ENCODE measurements around the gene MEI4. TPM values are rescaled to one million over a fixed set of nuclear protein-coding genes. Genes with fewer than 3 reads are reported as not detected.
"Not testable (repeated sequence)": the region's sequence is repeated elsewhere in the genome, so short reads cannot be mapped to it uniquely, and the experiment has no call there.

MEI4 gene
- total RNA-seq, 1 donor from 2014 or later: not detected

DNA sequence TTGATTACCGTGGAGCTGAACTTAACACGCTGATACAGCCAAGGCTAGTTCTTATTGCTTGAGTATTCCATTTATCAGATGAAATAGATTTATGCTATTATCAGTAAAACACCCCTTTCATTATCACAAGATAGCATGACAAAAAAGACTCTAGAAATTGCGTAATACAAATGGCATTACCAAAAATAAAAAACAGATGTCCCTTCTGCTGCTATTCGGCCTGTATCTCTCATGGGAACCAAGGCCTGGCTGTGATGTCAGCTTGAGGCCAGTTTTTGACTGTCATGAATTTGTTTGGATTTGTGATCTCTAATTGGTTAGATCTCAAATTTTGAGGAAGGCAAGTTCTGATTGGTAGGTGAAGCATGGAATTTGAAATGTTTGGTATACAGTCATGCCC is 25.2 kb downstream of the MEI4 start:
- H3K36me3 Mint-ChIP-seq (ENCODE audit: unreplicated experiment): no peaks in the 10 kb centered on the region
- no peaks in the 10 kb centered on the region for H3K9me3 Mint-ChIP-seq (ENCODE audit: unreplicated experiment)
- H3K27ac Mint-ChIP-seq (ENCODE audit: unreplicated experiment): no peak overlapping the region
- no peaks in the 10 kb centered on the region for H3K4me1 Mint-ChIP-seq (ENCODE audit: unreplicated experiment)
- H3K27me3 Mint-ChIP-seq (ENCODE audit: unreplicated experiment): no peaks in the 10 kb centered on the region
- no peak for DNase-seq (ENCODE audit: extremely low spot score, unreplicated experiment)
- no peak overlapping the region for H3K4me3 Mint-ChIP-seq (ENCODE audit: unreplicated experiment)
- TF ChIP-seq, protein P1, sequence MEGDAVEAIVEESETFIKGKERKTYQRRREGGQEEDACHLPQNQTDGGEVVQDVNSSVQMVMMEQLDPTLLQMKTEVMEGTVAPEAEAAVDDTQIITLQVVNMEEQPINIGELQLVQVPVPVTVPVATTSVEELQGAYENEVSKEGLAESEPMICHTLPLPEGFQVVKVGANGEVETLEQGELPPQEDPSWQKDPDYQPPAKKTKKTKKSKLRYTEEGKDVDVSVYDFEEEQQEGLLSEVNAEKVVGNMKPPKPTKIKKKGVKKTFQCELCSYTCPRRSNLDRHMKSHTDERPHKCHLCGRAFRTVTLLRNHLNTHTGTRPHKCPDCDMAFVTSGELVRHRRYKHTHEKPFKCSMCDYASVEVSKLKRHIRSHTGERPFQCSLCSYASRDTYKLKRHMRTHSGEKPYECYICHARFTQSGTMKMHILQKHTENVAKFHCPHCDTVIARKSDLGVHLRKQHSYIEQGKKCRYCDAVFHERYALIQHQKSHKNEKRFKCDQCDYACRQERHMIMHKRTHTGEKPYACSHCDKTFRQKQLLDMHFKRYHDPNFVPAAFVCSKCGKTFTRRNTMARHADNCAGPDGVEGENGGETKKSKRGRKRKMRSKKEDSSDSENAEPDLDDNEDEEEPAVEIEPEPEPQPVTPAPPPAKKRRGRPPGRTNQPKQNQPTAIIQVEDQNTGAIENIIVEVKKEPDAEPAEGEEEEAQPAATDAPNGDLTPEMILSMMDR (IDR thresholded peaks at IDR 0.05): no peak

DNA sequence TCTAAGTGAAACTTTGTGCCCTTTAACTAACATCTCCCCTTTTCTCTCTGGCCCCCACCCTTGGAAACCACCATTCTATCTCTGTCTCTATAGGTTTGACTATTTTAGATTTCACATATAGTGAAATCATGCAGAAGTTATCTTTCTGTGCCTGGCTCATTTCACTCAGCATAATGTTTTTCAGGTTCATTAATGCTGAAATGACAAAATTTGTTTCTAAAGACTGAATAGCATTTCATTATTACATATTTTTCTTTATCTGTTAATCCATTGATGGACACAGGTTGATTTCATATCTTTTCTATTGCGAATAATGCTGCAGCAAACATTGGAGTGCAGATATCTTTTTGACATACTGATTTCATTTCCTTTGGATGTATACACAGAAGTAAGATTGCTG is 30.7 kb downstream of the MEI4 start:
- no peaks in the 10 kb centered on the region for H3K9me3 Mint-ChIP-seq (ENCODE audit: unreplicated experiment)
- no peak for DNase-seq (ENCODE audit: extremely low spot score, unreplicated experiment)
- TF ChIP-seq, protein P1 (IDR thresholded peaks at IDR 0.05): no peak
- no peaks in the 10 kb centered on the region for H3K36me3 Mint-ChIP-seq (ENCODE audit: unreplicated experiment)
- no peak overlapping the region for H3K27ac Mint-ChIP-seq (ENCODE audit: unreplicated experiment)
- H3K4me3 Mint-ChIP-seq (ENCODE audit: unreplicated experiment): no peak overlapping the region
- H3K4me1 Mint-ChIP-seq (ENCODE audit: unreplicated experiment): no peaks in the 10 kb centered on the region
- peaks cover 2% of the 10 kb centered on the region for H3K27me3 Mint-ChIP-seq (ENCODE audit: unreplicated experiment)

DNA sequence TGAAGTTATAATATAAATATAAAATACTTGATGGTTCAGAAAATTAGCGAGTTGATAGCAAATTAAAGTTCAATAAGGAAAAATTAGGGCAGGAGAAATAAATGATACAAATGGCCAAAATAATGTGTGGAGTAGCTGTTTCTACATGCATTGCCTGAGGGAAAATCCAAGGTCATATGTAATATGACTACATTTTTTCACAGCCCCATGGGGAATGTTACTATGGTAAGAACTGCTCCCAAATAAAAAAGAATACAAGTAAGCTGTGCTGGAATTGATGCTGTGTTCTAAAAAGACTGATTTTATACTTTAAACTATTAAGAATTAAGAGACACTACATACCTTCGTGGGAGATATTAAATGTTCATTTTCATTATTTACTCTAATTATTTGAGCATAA is 34.1 kb downstream of the MEI4 start:
- H3K36me3 Mint-ChIP-seq (ENCODE audit: unreplicated experiment): no peaks in the 10 kb centered on the region
- H3K4me3 Mint-ChIP-seq (ENCODE audit: unreplicated experiment): no peak overlapping the region
- H3K4me1 Mint-ChIP-seq (ENCODE audit: unreplicated experiment): no peaks in the 10 kb centered on the region
- H3K27me3 Mint-ChIP-seq (ENCODE audit: unreplicated experiment): peaks cover 2% of the 10 kb centered on the region
- no peak overlapping the region for H3K27ac Mint-ChIP-seq (ENCODE audit: unreplicated experiment)
- H3K9me3 Mint-ChIP-seq (ENCODE audit: unreplicated experiment): no peaks in the 10 kb centered on the region
- no peak for DNase-seq (ENCODE audit: extremely low spot score, unreplicated experiment)
- TF ChIP-seq, protein P1 (IDR thresholded peaks at IDR 0.05): no peak

DNA sequence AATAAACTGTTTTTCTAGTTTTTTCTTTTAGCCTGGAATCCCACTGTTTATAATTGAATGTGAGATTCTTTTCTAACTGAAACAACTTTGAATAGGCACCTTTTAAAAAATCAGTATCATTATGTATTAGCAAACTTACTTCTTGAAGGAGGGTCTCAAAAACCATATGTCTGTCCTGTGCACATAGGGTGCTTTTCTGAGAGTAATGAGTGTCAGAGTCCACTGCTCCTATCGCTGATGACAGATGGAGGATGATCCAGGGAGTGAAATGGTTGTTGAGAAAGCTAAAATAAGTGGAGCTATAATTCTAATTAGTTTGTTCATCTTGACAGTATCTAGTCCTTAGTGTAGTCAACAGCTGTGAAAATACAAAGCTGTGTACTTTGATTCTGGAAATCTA is 35.8 kb downstream of the MEI4 start:
- no peaks in the 10 kb centered on the region for H3K4me1 Mint-ChIP-seq (ENCODE audit: unreplicated experiment)
- TF ChIP-seq, protein P1 (IDR thresholded peaks at IDR 0.05): no peak
- H3K27me3 Mint-ChIP-seq (ENCODE audit: unreplicated experiment): peaks cover 2% of the 10 kb centered on the region
- no peaks in the 10 kb centered on the region for H3K36me3 Mint-ChIP-seq (ENCODE audit: unreplicated experiment)
- no peaks in the 10 kb centered on the region for H3K9me3 Mint-ChIP-seq (ENCODE audit: unreplicated experiment)
- no peak overlapping the region for H3K4me3 Mint-ChIP-seq (ENCODE audit: unreplicated experiment)
- no peak for DNase-seq (ENCODE audit: extremely low spot score, unreplicated experiment)
- no peak overlapping the region for H3K27ac Mint-ChIP-seq (ENCODE audit: unreplicated experiment)

DNA sequence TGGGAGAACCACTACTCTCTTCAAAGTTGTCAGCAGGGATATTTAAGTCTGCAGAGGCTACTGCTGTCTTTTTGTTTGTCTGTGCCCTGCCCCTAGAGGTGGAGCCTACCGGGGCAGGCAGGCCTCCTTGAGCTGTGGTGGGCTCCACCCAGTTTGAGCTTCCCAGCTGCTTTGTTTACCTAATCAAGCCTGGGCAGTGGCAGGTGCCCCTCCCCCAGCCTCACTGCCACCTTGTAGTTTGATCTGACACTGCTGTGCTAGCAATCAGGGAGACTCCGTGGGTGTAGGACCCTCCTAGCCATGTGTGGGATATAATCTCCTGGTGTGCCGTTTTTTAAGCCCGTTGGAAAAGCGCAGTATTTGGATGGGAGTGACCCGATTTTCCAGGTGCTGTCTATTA is 47.3 kb downstream of the MEI4 start:
- not testable (repeated sequence) for H3K27me3 Mint-ChIP-seq (ENCODE audit: unreplicated experiment); H3K27ac Mint-ChIP-seq (ENCODE audit: unreplicated experiment); DNase-seq (ENCODE audit: extremely low spot score, unreplicated experiment); H3K36me3 Mint-ChIP-seq (ENCODE audit: unreplicated experiment); H3K4me1 Mint-ChIP-seq (ENCODE audit: unreplicated experiment); H3K4me3 Mint-ChIP-seq (ENCODE audit: unreplicated experiment); H3K9me3 Mint-ChIP-seq (ENCODE audit: unreplicated experiment)

DNA sequence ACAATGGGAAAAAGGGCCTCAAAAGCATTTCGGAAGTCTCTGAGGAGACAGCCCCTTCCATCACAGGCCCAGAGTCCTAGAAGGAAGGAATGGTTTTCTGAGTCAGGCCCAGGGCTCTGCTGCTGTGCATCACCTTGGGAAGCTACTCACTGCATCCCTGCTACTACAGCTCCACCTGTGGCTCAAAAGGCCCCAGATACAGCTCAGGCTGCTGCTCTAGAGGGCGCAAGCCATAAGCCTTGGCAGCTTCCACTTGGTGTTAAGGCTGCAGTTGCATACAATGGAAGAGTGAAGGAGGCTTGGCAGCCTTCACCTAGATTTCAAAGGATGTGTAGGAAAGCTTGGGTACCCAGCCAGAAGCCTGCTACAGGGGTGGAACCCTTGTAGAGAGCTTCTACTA is 54.8 kb downstream of the MEI4 start:
- Mint-ChIP-seq H3K36me3 (ENCODE audit: unreplicated experiment) (no peaks in the 10 kb centered on the region), H3K4me3 (ENCODE audit: unreplicated experiment) (no peak overlapping the region), H3K27ac (ENCODE audit: unreplicated experiment) (no peak overlapping the region), H3K4me1 (ENCODE audit: unreplicated experiment) (no peaks in the 10 kb centered on the region), H3K27me3 (ENCODE audit: unreplicated experiment) (no peaks in the 10 kb centered on the region), H3K9me3 (ENCODE audit: unreplicated experiment) (no peaks in the 10 kb centered on the region)
- TF ChIP-seq, protein P1 (IDR thresholded peaks at IDR 0.05): no peak
- DNase-seq (ENCODE audit: extremely low spot score, unreplicated experiment): no peak

All from osteocyte (in vitro differentiated cells).